HFFc6 (cell line): ENCODE data around the gene LMNB1. TPM values are rescaled to one million over a fixed set of nuclear protein-coding genes. Genes with fewer than 3 reads are reported as not detected.
A peak's percentile ranks its signal among the peaks of the same experiment; 100 is the strongest.

ENCODE experiments used
- DNase-seq: peaks from one replicate; pipeline ENCODE4 v3.0.0-alpha.2; 2018
- H3K27ac Mint-ChIP-seq: 2 replicates; pipeline ENCODE4 v1.8.0; 2020; ENCODE audit warnings: mild to moderate bottlenecking, mixed read lengths
- H3K27me3 Mint-ChIP-seq: 2 replicates; pipeline ENCODE4 v1.8.0; 2021; ENCODE audit warnings: mild to moderate bottlenecking, moderate library complexity, mixed read lengths; ENCODE audit not compliant: insufficient read depth
- H3K36me3 Mint-ChIP-seq: 2 replicates; pipeline ENCODE4 v1.8.0; 2021; ENCODE audit warnings: low read depth, mixed read lengths
- H3K4me1 Mint-ChIP-seq: 2 replicates; pipeline ENCODE4 v1.8.0; 2020; ENCODE audit warnings: low read depth, mixed read lengths
- H3K4me3 Mint-ChIP-seq: 2 replicates; pipeline ENCODE4 v1.8.0; 2020; ENCODE audit warnings: mild to moderate bottlenecking, moderate library complexity, mixed read lengths
- H3K9me3 Mint-ChIP-seq: 2 replicates; pipeline ENCODE4 v1.8.0; 2020; ENCODE audit warnings: mild to moderate bottlenecking, mixed read lengths
- CTCF ChIP-seq: fragments of 200-600 bp; sonication (generic); IDR thresholded peaks from 2 replicates; pipeline ENCODE4 v1.5.0; 2021; ENCODE audit warnings: antibody characterized with exemption, mild to moderate bottlenecking
- total RNA-seq, 6 experiments: library from RNA; stranded (reverse); fragmentation: NEBNext Ultra II Directional; extraction: Animal tissue kit (Norgen Biotek cat#: 25700); gene quantifications; 2 replicates in 1 of 6; 3 replicates in 5 of 6; pipeline ENCODE4 v1.2.3, GENCODE V29; 2021

LMNB1 gene
- total RNA-seq, 6 experiments from 2014 or later = 26.2 to 55.4 (median 51.0) TPM

GRCh38 chr5:126857472-126858410 is 80.8 kb downstream of the LMNB1 start:
- Mint-ChIP-seq H3K4me3 (no peak overlapping the region), H3K36me3 (peaks cover 9% of the 10 kb centered on the region; the same call in 1 of the 2 replicates), H3K4me1 (no peaks in the 10 kb centered on the region), H3K27ac (no peak overlapping the region), H3K27me3 (no peaks in the 10 kb centered on the region), H3K9me3 (no peaks in the 10 kb centered on the region)
- no peak for DNase-seq
- TF ChIP-seq CTCF = no peak

GRCh38 chr5:126858441-126858840 is 81.5 kb downstream of the LMNB1 start:
- TF ChIP-seq CTCF = no peak
- Mint-ChIP-seq H3K27ac (no peak overlapping the region), H3K9me3 (no peaks in the 10 kb centered on the region), H3K4me3 (no peak overlapping the region), H3K36me3 (peaks cover 7% of the 10 kb centered on the region; the same call in 1 of the 2 replicates), H3K4me1 (no peaks in the 10 kb centered on the region), H3K27me3 (no peaks in the 10 kb centered on the region)
- DNase-seq = no peak

DNA sequence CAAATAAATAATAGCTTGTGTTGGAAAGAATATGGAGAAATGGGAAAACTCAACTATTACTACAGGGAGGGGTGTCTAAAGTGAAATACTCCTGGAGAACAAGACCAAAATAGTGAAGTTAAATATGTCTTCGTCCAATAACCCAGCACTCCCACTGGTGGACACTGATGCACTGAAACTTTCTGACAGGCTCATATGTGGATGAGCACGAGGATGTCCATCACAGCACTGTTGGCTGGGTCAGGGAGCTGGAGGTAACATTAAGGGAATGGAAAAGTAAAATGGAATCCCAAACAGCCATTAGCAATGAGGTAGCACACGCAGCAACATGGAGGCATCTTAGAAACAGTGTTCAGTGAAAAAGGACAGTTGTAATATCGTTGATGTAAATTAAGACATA is 86.5 kb downstream of the LMNB1 start:
- Mint-ChIP-seq H3K27me3 (no peaks in the 10 kb centered on the region), H3K27ac (no peak overlapping the region), H3K36me3 (no peaks in the 10 kb centered on the region), H3K4me1 (peaks cover 12% of the 10 kb centered on the region), H3K9me3 (no peaks in the 10 kb centered on the region), H3K4me3 (no peak overlapping the region)
- TF ChIP-seq CTCF = no peak
- DNase-seq = no peak

- TF ChIP-seq CTCF = no peak
- H3K27me3 Mint-ChIP-seq = no peaks in the 10 kb centered on the region
- no peaks in the 10 kb centered on the region for H3K36me3 Mint-ChIP-seq
- DNase-seq = no peak
- H3K27ac Mint-ChIP-seq = no peak overlapping the region
- H3K9me3 Mint-ChIP-seq = no peaks in the 10 kb centered on the region
- peaks cover 19% of the 10 kb centered on the region for H3K4me1 Mint-ChIP-seq
- no peak overlapping the region for H3K4me3 Mint-ChIP-seq
Observed at GRCh38 chr5:126864042-126864688, 87.2 kb downstream of the LMNB1 start.

- Mint-ChIP-seq H3K4me3 (no peak overlapping the region; the same call in 1 of the 2 replicates), H3K9me3 (no peaks in the 10 kb centered on the region), H3K27me3 (no peaks in the 10 kb centered on the region), H3K36me3 (peaks cover 2% of the 10 kb centered on the region; the same call in 1 of the 2 replicates), H3K4me1 (peaks cover 23% of the 10 kb centered on the region), H3K27ac (peak overlapping the region; percentile 79)
- peak; percentile 83 for DNase-seq
- no peak for TF ChIP-seq CTCF
Observed at GRCh38 chr5:126865299-126865698, 88.4 kb downstream of the LMNB1 start.
